ENCODE data around the gene RIN3. TPM values are rescaled to one million over a fixed set of nuclear protein-coding genes. Genes with fewer than 3 reads are reported as not detected.

Gene RIN3
- total and polyA plus RNA-seq, 5 experiments from 2014 or later, result 16.8 to 146 (median 45.8) TPM

DNA sequence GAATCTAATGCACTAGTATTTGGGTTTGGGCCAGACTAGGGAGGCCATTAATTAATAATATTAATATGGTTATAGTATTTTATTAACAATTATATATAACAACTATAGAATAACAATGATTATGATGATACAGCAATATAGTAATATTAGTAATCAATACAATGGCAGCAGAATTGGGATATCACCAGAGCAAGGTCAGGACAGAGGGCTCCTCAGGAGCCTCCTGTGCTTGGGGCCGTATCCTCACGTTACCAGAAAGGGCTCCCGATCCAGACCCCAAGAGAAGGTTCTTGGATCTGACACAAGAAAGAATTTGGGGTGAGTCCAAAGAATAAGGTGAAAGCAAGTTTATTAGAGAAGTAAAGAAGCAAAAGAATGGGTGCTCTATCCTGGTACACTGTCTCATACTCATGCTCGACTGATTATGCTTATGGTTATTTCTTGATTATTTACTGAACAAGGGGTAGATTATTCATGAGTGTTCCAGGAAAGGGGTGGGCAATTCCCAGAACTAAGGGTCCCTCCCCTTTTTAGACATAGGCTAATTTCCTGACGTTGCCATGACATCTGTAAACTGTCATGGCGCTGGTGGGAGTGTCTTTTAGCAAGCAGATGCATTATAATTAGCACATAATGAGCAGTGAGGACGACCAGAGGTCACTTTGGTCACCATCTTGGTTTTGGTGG lies 61.6 kb downstream of the RIN3 start:
- no peak for DNase-seq
- Mint-ChIP-seq H3K9me3 (no peaks in the 10 kb centered on the region), H3K27me3 (no peaks in the 10 kb centered on the region), H3K36me3 (peaks cover 0 to 15% (median 15%) of the 10 kb centered on the region in 3 donors), H3K4me3 (peak overlapping the region in 3 of 10 donors; percentile 26 to 41 (median 26)), H3K4me1 (peaks cover 44 to 91% (median 83%) of the 10 kb centered on the region in 4 donors), H3K27ac (peak overlapping the region in 7 of 10 donors; percentile 1 to 76 (median 38))
- POLR2A ChIA-PET, result interaction anchor here (1.4 to 3.4 kb wide), 3 partner anchors 7 to 36 kb away, joined by 5 to 32 read pairs (median 12); no protein-coding TSS in a partner anchor
- ATAC-seq, result no peak

DNA sequence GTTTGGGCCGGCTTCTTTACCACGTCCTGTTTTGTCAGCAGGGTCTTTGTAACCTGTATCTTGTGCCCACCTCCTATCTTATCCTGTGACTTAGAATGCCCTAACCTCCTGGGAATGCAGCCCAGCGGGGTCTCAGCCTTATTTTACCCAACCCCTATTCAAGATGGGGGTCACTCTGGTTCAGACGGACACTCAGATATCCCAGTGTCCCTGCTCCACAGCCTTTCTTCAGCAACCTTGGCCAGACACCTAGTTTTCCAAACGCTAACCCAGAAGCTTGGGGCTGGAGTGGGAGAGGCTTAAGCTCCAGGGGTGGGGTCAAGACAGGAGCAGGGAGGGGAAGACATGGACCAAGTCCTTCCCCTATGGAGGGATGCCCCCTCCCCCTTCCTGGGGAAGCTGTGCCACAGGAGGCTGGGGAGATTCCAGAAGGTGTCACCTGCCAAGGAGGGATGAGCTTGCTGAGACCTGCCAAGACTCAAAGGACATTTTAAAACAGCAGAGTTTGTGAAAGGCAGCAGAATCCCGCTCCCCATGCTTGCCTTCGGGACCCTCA lies 62.2 kb downstream of the RIN3 start:
- H3K4me1 Mint-ChIP-seq, result peaks cover 48 to 91% (median 83%) of the 10 kb centered on the region in 4 donors
- H3K27ac Mint-ChIP-seq, result peak overlapping the region in 8 of 10 donors; percentile 1 to 96 (median 92)
- H3K27me3 Mint-ChIP-seq, result no peaks in the 10 kb centered on the region
- POLR2A ChIA-PET, result interaction anchor here (0.5 to 3.4 kb wide), 8 partner anchors 8 to 358 kb away, joined by 4 to 32 read pairs (median 8); no protein-coding TSS in a partner anchor
- DNase-seq (no peak), ATAC-seq (no peak)
- peaks cover 0 to 17% (median 15%) of the 10 kb centered on the region in 3 donors for H3K36me3 Mint-ChIP-seq
- peak overlapping the region in 5 of 10 donors; percentile 26 to 78 (median 39) for H3K4me3 Mint-ChIP-seq
- H3K9me3 Mint-ChIP-seq, result no peaks in the 10 kb centered on the region

DNA sequence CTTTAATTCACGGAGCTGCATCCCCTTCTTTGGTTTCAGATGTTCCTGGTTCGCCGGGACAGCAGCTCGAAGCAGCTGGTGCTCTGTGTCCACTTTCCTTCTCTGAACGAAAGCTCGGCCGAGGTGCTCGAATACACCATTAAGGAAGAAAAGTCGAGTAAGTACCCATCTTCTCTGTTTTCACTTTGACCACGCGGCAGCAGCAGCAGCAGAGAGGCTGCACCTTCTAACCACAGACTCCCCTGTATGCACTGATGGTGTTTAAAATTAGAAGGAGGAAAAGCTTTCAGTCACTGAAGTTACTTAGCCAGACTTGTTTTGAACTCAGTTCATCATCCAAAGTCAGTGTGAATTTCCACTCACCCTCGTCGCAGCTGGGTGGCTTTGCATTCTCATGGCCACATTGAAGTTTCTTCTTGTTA lies 63.8 kb downstream of the RIN3 start:
- ATAC-seq (peak; percentile 89), DNase-seq (peak in 5 of 10 donors; percentile 25 to 70 (median 52))
- Mint-ChIP-seq H3K27ac (peak overlapping the region; percentile 92 to 96 (median 94)), H3K4me3 (peak overlapping the region; percentile 70 to 89 (median 82)), H3K36me3 (peaks cover 0 to 17% (median 11%) of the 10 kb centered on the region in 3 donors), H3K9me3 (no peaks in the 10 kb centered on the region), H3K4me1 (peaks cover 45 to 92% (median 85%) of the 10 kb centered on the region in 4 donors), H3K27me3 (no peaks in the 10 kb centered on the region)
- POLR2A ChIA-PET, result interaction anchor here (0.9 to 3.4 kb wide), 13 partner anchors 9 to 74 kb away, joined by 3 to 32 read pairs (median 6); no protein-coding TSS in a partner anchor

DNA sequence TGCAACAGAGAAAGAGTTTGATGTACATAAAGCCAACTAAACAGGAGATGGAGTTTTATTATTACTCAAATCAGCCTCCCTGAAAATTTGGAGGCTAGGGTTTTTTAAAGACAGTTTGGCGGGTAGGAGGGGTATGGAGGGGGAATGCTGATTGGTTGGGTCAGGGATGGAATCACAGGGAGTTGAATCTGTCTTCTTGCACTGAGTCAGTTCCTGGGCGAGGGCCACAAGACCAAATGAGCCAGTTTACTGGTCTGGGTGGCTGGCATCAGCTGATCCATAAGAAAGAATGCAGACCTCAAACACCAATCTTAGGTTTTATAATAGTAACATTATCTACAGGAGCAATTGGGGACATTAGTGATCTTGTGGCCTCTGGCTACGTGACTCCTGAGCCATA lies 64.9 kb downstream of the RIN3 start:
- DNase-seq, result no peak
- H3K4me3 Mint-ChIP-seq, result peak overlapping the region in 6 of 10 donors; percentile 21 to 89 (median 50)
- no peaks in the 10 kb centered on the region for H3K27me3 Mint-ChIP-seq
- no peak for ATAC-seq
- H3K4me1 Mint-ChIP-seq, result peaks cover 52 to 95% (median 91%) of the 10 kb centered on the region in 4 donors
- peaks cover 0 to 2% (median 0%) of the 10 kb centered on the region in 9 donors for H3K9me3 Mint-ChIP-seq
- H3K27ac Mint-ChIP-seq, result peak overlapping the region; percentile 59 to 96 (median 93)
- peaks cover 0 to 24% (median 11%) of the 10 kb centered on the region in 3 donors for H3K36me3 Mint-ChIP-seq
- POLR2A ChIA-PET, result interaction anchor here (2.0 to 3.4 kb wide), 3 partner anchors 11 to 22 kb away, joined by 13 to 32 read pairs (median 25); no protein-coding TSS in a partner anchor

DNA sequence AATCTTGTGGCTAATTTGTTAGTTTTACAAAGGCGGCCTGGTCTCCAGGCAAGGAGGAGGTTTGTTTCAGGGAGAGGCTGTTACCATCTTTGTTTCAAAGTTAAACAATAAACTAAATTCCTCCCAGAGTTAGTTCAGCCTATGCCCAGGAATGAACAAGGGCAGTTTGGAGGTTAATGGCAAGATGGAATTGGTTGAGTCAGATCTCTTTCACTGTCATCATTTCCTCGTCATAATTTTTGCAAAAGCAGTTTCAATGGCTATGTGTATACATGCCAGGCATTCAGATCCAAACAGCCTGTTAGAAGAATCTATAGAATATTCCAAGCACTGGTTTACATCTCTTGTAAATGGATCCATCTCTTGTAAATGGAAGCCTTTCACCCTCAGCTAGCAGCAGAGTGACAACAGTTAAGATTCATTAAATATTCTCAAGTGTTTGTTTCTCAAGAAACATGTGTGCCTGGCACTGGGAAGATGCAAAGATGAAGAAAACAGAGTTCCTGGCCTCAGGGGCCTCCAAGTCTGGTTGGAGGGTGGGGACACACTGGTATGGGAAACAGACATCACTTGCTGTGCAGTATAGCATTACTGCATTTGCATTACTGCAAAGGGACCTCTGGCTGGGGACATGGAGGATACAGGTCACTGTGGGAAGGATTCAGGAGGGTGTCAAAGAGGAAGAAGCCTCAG lies 65.8 kb downstream of the RIN3 start:
- no peak overlapping the region for H3K4me3 Mint-ChIP-seq

DNA sequence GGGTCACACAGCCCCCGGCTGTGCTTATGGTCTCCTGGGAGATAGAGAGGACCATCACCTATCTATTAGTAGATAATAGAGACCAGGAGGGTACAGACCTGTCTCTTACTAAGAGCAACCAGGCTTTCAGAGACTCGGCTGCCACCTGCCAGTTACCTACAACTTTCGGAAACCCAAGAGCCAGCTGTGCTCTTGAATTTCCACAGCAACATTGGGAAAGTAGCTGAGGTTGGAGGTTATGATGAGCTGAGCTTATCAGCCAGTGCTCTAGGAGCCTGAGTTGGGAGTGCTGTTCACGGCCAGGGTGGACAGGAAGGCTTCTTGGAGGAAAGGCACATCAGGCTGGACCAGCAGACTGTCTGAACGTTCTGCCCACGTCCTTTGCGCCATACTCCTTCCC lies 67.6 kb downstream of the RIN3 start:
- H3K4me3 Mint-ChIP-seq, result peak overlapping the region in 6 of 10 donors; percentile 24 to 74 (median 50)
- ATAC-seq (no peak), DNase-seq (no peak)
- peaks cover 0 to 2% (median 0%) of the 10 kb centered on the region in 9 donors for H3K9me3 Mint-ChIP-seq
- H3K27me3 Mint-ChIP-seq, result no peaks in the 10 kb centered on the region
- POLR2A ChIA-PET, result no interaction called here
- H3K36me3 Mint-ChIP-seq, result peaks cover 0 to 26% (median 11%) of the 10 kb centered on the region in 3 donors
- peaks cover 58 to 99% (median 95%) of the 10 kb centered on the region in 4 donors for H3K4me1 Mint-ChIP-seq
- H3K27ac Mint-ChIP-seq, result peak overlapping the region in 7 of 10 donors; percentile 17 to 92 (median 83)

More for the DNA sequence above, 65.8 kb downstream of the RIN3 start:
- ATAC-seq, result no peak
- Mint-ChIP-seq H3K27ac (peak overlapping the region in 9 of 10 donors; percentile 35 to 94 (median 63)), H3K9me3 (peaks cover 0 to 2% (median 0%) of the 10 kb centered on the region in 9 donors), H3K4me1 (peaks cover 49 to 95% (median 93%) of the 10 kb centered on the region in 4 donors), H3K36me3 (peaks cover 0 to 26% (median 11%) of the 10 kb centered on the region in 3 donors), H3K27me3 (no peaks in the 10 kb centered on the region)
- no peak for DNase-seq
- POLR2A ChIA-PET, result no interaction called here

DNA sequence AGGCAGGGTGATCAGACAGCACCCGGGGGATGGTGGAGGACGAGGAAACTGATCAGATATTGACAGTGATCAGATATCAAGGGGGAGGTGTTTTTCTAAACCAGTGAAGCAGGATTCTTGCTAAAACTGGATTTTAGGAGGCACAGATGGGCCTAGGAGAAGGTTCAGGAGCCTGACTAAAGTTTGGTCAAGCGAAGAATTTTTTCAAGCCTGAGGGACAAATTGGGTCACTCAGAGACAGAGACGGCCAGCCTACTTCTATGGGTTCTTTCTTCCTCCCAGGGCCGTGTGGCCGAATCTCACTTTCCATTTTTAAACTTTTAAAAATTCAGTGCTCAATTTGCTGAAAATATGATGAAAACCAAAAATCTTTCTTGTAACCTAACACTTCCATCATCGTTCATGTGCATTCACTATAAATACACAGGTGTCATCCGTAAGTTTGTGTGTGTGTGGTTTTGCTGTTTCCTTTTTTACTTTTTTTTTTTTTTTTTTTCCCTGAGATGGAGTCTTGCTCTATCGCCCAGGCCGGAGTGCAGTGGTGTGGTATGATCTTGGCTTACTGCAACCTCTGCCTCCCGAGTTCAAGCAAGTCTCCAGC lies 68.5 kb downstream of the RIN3 start:
- POLR2A ChIA-PET, result interaction anchor here (1.6 kb wide), 1 partner anchor 69 kb away, joined by 5 read pairs; no protein-coding TSS in a partner anchor
- peak in 2 of 10 donors; percentile 38 to 43 for DNase-seq
- peaks cover 0 to 2% (median 0%) of the 10 kb centered on the region in 9 donors for H3K9me3 Mint-ChIP-seq
- peak overlapping the region; percentile 61 to 92 (median 88) for H3K27ac Mint-ChIP-seq
- no peaks in the 10 kb centered on the region for H3K27me3 Mint-ChIP-seq
- peak overlapping the region; percentile 16 to 77 (median 56) for H3K4me3 Mint-ChIP-seq
- H3K4me1 Mint-ChIP-seq, result peaks cover 58 to 99% (median 95%) of the 10 kb centered on the region in 4 donors
- peak in 1 of 2 donors; percentile 17 for ATAC-seq
- H3K36me3 Mint-ChIP-seq, result peaks cover 0 to 26% (median 11%) of the 10 kb centered on the region in 3 donors

DNA sequence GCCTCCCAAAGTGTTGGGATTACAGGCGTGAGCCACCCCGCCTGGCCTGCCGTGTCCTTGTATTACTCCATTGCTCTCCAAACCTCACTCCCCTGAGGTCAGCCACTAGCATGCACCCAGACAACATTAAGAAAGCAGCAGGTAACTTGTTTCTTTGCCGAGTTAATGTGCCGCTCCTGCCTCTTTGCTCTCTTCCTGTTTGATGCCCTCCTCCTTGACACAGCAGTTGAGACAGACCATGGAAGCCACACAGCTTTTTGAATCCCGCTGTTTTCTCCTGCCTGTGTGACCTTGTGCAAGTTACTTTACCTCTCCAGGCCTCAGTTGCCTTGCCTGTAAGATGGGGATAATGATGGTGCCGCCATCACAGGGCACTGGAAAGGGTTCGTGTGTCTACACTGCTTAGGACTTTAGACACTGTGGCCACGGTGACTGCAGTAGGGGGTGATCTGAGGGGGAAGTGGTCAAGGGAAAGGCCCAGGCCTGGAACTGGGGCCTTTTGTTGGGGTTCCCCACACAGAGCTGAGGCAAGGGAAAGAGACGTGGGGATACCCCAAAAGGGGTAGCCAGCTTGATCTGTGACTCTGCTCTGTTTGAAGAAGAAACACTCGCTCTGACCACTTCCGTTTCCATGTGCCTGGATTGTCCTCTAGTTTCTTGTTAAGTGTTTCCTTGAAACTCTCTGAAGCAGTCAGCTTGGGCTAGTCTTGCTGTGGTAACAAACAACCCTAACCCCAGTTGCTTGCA lies 69.3 kb downstream of the RIN3 start:
- peak in 2 of 10 donors; percentile 23 to 27 for DNase-seq
- POLR2A ChIA-PET, result interaction anchor here (1.6 to 1.8 kb wide), 2 partner anchors 69 to 71 kb away, joined by 5 read pairs; no protein-coding TSS in a partner anchor
- Mint-ChIP-seq H3K27ac (peak overlapping the region; percentile 61 to 92 (median 84)), H3K27me3 (no peaks in the 10 kb centered on the region), H3K4me3 (peak overlapping the region in 9 of 10 donors; percentile 33 to 77 (median 64)), H3K36me3 (peaks cover 0 to 26% (median 9%) of the 10 kb centered on the region in 3 donors), H3K4me1 (peaks cover 55 to 99% (median 94%) of the 10 kb centered on the region in 4 donors), H3K9me3 (peaks cover 0 to 2% (median 0%) of the 10 kb centered on the region in 9 donors)
- peak in 1 of 2 donors; percentile 25 for ATAC-seq

DNA sequence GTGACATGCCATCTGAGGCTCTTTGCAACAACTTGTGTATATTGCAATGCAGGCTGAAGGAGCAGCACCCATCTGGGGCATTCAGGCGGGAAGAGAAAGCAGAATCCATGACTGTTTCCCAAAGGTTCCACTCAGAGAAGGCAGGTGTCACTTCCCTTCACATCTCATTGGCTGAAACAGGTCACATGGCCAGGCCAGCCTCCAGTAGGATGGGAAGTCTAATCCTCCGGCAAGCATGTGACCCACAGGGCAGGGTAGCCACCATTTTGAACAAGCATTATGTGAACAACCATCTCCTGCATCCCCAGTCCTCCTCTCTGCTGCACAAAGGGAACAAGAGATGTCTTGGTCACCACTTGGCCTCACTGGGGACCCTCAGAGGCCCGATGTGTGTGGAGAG lies 70.6 kb downstream of the RIN3 start:
- ATAC-seq, result no peak
- Mint-ChIP-seq H3K9me3 (peaks cover 0 to 2% (median 0%) of the 10 kb centered on the region in 9 donors), H3K27me3 (no peaks in the 10 kb centered on the region), H3K27ac (peak overlapping the region in 7 of 10 donors; percentile 21 to 98 (median 92)), H3K4me3 (peak overlapping the region in 6 of 10 donors; percentile 0 to 78 (median 32)), H3K36me3 (peaks cover 0 to 19% (median 4%) of the 10 kb centered on the region in 3 donors), H3K4me1 (peaks cover 55 to 98% (median 96%) of the 10 kb centered on the region in 4 donors)
- DNase-seq, result no peak
- POLR2A ChIA-PET, result interaction anchor here (1.1 to 4.1 kb wide), 5 partner anchors 11 to 70 kb away, joined by 3 to 24 read pairs (median 5); no protein-coding TSS in a partner anchor

DNA sequence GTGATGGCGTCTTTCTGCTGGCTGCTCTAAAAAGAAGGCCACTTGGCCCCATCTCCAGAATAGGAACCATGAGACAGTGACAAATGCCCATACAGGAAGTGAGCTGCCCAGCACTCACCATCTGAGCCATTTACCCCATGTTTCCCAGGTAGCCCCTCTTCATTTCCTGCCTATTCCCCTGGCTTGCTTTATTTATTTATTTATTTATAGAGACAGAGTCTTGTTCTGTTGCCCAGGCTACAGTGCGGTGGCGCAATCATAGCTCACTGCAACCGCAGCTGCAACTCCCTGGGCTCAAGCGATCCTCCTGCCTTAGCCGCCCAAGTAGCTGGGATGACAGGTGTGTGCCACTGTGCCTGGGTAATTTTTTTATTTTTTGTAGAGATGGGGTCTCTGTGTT lies 71.2 kb downstream of the RIN3 start:
- H3K27me3 Mint-ChIP-seq, result no peaks in the 10 kb centered on the region
- DNase-seq (no peak), ATAC-seq (no peak)
- H3K4me3 Mint-ChIP-seq, result peak overlapping the region in 7 of 10 donors; percentile 7 to 78 (median 69)
- H3K4me1 Mint-ChIP-seq, result peaks cover 58 to 98% (median 96%) of the 10 kb centered on the region in 4 donors
- peak overlapping the region; percentile 36 to 98 (median 94) for H3K27ac Mint-ChIP-seq
- POLR2A ChIA-PET, result interaction anchor here (1.1 to 4.1 kb wide), 8 partner anchors 8 to 69 kb away, joined by 3 to 32 read pairs (median 10); no protein-coding TSS in a partner anchor
- peaks cover 0 to 2% (median 0%) of the 10 kb centered on the region in 9 donors for H3K9me3 Mint-ChIP-seq
- H3K36me3 Mint-ChIP-seq, result peaks cover 0 to 13% (median 1%) of the 10 kb centered on the region in 3 donors
